ENCODE measurements around the gene ZNF213.

The ZNF213 gene

DNA sequence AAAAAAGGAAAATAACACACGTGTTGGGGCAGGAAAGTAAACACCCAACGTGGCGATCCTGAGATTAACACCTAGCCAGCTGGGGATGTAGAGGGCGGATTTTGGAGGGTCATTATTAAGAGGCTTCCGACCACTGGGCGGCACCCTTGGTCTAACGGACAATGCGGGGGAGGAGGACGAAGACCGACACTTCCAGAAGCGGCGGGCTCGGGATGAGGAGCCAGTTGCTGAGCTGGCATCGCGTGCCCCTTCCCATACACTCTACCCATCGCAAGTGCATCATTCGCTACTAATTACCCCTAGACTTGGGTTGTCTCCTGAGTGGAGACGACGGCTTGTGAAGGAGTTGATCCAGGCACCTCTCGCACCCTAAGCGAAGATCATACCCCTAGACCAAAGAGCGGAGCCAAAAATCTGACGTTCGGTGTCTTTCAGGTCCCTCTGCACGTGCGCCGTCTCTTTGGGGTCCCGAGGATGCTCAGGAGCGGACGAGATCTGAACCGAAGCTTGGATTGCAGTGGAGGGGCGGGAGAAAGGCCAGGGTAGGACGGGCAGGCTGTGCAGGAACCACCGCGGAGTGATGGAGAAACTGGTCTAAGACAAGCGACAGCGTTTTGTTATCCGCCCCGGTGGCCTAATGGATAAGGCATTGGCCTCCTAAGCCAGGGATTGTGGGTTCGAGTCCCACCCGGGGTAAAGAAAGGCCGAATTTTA, 17.6 kb downstream of the ZNF213 start (continued):
- TF ChIP-seq ZNF544 (tag by site-specific recombination; IDR thresholded peaks at IDR 0.05) (no peak), ZNF140 (tag by site-specific recombination; IDR thresholded peaks at IDR 0.05) (no peak), REPIN1 (tag by site-specific recombination; IDR thresholded peaks at IDR 0.05; ENCODE audit: low read depth) (peak; percentile 79), ZNF514 (tag by site-specific recombination; IDR thresholded peaks at IDR 0.05) (no peak), ZNF596 (tag by site-specific recombination; IDR thresholded peaks at IDR 0.05) (no peak), ZNF416 (tag by site-specific recombination; IDR thresholded peaks at IDR 0.05) (no peak), ZNF549 (tag by site-specific recombination; IDR thresholded peaks at IDR 0.05) (no peak), ZNF561 (tag by site-specific recombination; IDR thresholded peaks at IDR 0.05; ENCODE audit: borderline replicate concordance) (peak; percentile 95), ZNF664 (tag by site-specific recombination; IDR thresholded peaks at IDR 0.05) (no peak), ZNF501 (tag by site-specific recombination; IDR thresholded peaks at IDR 0.05) (peak; percentile 88), WT1 (tag by site-specific recombination; IDR thresholded peaks at IDR 0.05) (peak; percentile 55; the same call in 1 of the 2 replicates), ZNF146 (tag by site-specific recombination; IDR thresholded peaks at IDR 0.05) (peak; percentile 8; the same call in 1 of the 2 replicates), ZNF658 (tag by site-specific recombination; IDR thresholded peaks at IDR 0.05) (no peak), KLF10 (tag by site-specific recombination; IDR thresholded peaks at IDR 0.05) (peak; percentile 84), RBAK (tag by site-specific recombination; IDR thresholded peaks at IDR 0.05) (no peak), ZNF223 (tag by site-specific recombination; IDR thresholded peaks at IDR 0.05) (no peak), ZNF670 (tag by site-specific recombination; IDR thresholded peaks at IDR 0.05; ENCODE audit: low read depth) (no peak), ZNF776 (tag by site-specific recombination; IDR thresholded peaks at IDR 0.05; ENCODE audit: borderline replicate concordance) (no peak), SP2 (tag by site-specific recombination; IDR thresholded peaks at IDR 0.05) (peak; percentile 69), ZIC2 (tag by site-specific recombination; IDR thresholded peaks at IDR 0.05) (no peak), SETDB1 (IDR thresholded peaks at IDR 0.05; ENCODE audit: insufficient read length, low read length) (no peak), ZBTB20 (tag by site-specific recombination; IDR thresholded peaks at IDR 0.05) (peak; percentile 95), ZNF157 (tag by site-specific recombination; IDR thresholded peaks at IDR 0.05) (no peak), ZNF701 (tag by site-specific recombination; IDR thresholded peaks at IDR 0.05) (no peak), ZBTB48 (tag by site-specific recombination; IDR thresholded peaks at IDR 0.05) (peak; percentile 90), ZNF366 (tag by site-specific recombination; conservative IDR thresholded peaks at IDR 0.05) (no peak), ZNF792 (tag by site-specific recombination; IDR thresholded peaks at IDR 0.05) (no peak), ZNF155 (tag by site-specific recombination; IDR thresholded peaks at IDR 0.05) (no peak), ZNF202 (tag by site-specific recombination; IDR thresholded peaks at IDR 0.05; ENCODE audit: borderline replicate concordance) (no peak), ZNF132 (tag by site-specific recombination; IDR thresholded peaks at IDR 0.05; ENCODE audit: borderline replicate concordance) (no peak), GLI4 (tag by site-specific recombination; IDR thresholded peaks at IDR 0.05) (0 out of 2 replicates have a peak, but pooled peaks have one; percentile 30), ZNF211 (tag by site-specific recombination; IDR thresholded peaks at IDR 0.05; ENCODE audit: low read depth) (no peak)
- TF ChIP-seq, protein P1, sequence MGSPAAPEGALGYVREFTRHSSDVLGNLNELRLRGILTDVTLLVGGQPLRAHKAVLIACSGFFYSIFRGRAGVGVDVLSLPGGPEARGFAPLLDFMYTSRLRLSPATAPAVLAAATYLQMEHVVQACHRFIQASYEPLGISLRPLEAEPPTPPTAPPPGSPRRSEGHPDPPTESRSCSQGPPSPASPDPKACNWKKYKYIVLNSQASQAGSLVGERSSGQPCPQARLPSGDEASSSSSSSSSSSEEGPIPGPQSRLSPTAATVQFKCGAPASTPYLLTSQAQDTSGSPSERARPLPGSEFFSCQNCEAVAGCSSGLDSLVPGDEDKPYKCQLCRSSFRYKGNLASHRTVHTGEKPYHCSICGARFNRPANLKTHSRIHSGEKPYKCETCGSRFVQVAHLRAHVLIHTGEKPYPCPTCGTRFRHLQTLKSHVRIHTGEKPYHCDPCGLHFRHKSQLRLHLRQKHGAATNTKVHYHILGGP (tag by site-specific recombination; IDR thresholded peaks at IDR 0.05), result no peak
- TF ChIP-seq, protein P2, sequence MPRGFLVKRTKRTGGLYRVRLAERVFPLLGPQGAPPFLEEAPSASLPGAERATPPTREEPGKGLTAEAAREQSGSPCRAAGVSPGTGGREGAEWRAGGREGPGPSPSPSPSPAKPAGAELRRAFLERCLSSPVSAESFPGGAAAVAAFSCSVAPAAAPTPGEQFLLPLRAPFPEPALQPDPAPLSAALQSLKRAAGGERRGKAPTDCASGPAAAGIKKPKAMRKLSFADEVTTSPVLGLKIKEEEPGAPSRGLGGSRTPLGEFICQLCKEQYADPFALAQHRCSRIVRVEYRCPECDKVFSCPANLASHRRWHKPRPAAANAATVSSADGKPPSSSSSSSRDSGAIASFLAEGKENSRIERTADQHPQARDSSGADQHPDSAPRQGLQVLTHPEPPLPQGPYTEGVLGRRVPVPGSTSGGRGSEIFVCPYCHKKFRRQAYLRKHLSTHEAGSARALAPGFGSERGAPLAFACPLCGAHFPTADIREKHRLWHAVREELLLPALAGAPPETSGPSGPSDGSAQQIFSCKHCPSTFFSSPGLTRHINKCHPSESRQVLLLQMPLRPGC (tag by site-specific recombination; IDR thresholded peaks at IDR 0.05), result peak; percentile 78; the same call in 1 of the 2 replicates
- TF ChIP-seq, protein P3, sequence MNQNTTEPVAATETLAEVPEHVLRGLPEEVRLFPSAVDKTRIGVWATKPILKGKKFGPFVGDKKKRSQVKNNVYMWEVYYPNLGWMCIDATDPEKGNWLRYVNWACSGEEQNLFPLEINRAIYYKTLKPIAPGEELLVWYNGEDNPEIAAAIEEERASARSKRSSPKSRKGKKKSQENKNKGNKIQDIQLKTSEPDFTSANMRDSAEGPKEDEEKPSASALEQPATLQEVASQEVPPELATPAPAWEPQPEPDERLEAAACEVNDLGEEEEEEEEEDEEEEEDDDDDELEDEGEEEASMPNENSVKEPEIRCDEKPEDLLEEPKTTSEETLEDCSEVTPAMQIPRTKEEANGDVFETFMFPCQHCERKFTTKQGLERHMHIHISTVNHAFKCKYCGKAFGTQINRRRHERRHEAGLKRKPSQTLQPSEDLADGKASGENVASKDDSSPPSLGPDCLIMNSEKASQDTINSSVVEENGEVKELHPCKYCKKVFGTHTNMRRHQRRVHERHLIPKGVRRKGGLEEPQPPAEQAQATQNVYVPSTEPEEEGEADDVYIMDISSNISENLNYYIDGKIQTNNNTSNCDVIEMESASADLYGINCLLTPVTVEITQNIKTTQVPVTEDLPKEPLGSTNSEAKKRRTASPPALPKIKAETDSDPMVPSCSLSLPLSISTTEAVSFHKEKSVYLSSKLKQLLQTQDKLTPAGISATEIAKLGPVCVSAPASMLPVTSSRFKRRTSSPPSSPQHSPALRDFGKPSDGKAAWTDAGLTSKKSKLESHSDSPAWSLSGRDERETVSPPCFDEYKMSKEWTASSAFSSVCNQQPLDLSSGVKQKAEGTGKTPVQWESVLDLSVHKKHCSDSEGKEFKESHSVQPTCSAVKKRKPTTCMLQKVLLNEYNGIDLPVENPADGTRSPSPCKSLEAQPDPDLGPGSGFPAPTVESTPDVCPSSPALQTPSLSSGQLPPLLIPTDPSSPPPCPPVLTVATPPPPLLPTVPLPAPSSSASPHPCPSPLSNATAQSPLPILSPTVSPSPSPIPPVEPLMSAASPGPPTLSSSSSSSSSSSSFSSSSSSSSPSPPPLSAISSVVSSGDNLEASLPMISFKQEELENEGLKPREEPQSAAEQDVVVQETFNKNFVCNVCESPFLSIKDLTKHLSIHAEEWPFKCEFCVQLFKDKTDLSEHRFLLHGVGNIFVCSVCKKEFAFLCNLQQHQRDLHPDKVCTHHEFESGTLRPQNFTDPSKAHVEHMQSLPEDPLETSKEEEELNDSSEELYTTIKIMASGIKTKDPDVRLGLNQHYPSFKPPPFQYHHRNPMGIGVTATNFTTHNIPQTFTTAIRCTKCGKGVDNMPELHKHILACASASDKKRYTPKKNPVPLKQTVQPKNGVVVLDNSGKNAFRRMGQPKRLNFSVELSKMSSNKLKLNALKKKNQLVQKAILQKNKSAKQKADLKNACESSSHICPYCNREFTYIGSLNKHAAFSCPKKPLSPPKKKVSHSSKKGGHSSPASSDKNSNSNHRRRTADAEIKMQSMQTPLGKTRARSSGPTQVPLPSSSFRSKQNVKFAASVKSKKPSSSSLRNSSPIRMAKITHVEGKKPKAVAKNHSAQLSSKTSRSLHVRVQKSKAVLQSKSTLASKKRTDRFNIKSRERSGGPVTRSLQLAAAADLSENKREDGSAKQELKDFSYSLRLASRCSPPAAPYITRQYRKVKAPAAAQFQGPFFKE (tag by site-specific recombination; IDR thresholded peaks at IDR 0.05; ENCODE audit: borderline replicate concordance), result no peak

Measured in HEK293 (cell line).